K562 (cell line): ENCODE measurements around the gene ADGRB3. TPM values are rescaled to one million over a fixed set of nuclear protein-coding genes. Genes with fewer than 3 reads are reported as not detected.

Experiments
- DPF2 ChIP-seq: fragments of 450-650 bp; IDR thresholded peaks from 2 replicates; pipeline ENCODE4 v1.6.1; 2016
- E2F3 ChIP-seq: fragments of 250-450 bp; sonication (Bioruptor Pico); IDR thresholded peaks from 2 replicates; pipeline ENCODE4 v1.4.0; 2020; ENCODE audit warnings: mild to moderate bottlenecking
- ETS2 ChIP-seq: IDR thresholded peaks from 2 replicates; pipeline ENCODE4 v1.6.1; 2016; ENCODE audit warnings: borderline replicate concordance, missing genetic modification characterization, mild to moderate bottlenecking, moderate library complexity, missing compliant biosample characterization; ENCODE audit not compliant: poor library complexity, severe bottlenecking
- MEIS2 ChIP-seq: fragments of 450-650 bp; IDR thresholded peaks from 2 replicates; pipeline ENCODE4 v1.6.1; 2014; ENCODE audit warnings: mild to moderate bottlenecking; ENCODE audit not compliant: partially characterized antibody
- NCOR1 ChIP-seq: fragments of 450-650 bp; IDR thresholded peaks from 2 replicates; pipeline ENCODE4 v1.6.1; 2016; ENCODE audit warnings: mild to moderate bottlenecking, moderate library complexity
- PKNOX1 ChIP-seq: fragments of 450-650 bp; IDR thresholded peaks from 2 replicates; pipeline ENCODE4 v1.6.1; 2016
- POLR2AphosphoS5 ChIP-seq: IDR thresholded peaks from 2 replicates; pipeline ENCODE4 v1.6.1; 2011; ENCODE audit warnings: mild to moderate bottlenecking, low read depth, low read length, moderate library complexity; ENCODE audit not compliant: control insufficient read depth, insufficient read depth
- SMARCA4 ChIP-seq: fragments of 450-650 bp; IDR thresholded peaks from 2 replicates; pipeline ENCODE4 v1.6.1; 2016
- ZEB2 ChIP-seq: fragments of 450-650 bp; IDR thresholded peaks from 2 replicates; pipeline ENCODE4 v1.6.1; 2016
- polyA plus RNA-seq, 8 experiments: library from polyadenylated mRNA; depleted of rRNA in 4 of 8; stranded (reverse) in 5 of 8; unstranded in 3 of 8; fragments of >200 nt; fragmentation: Nextera tagmentation in 2 of 8; fragmentation: Illumina TruSeq in 1 of 8; extraction: Ambion mirVana in 2 of 8; extraction: Trizol in 1 of 8; gene quantifications; 2 replicates each; pipeline versions ENCODE4 v1.2.1 to v1.2.3, GENCODE V29; 2011 to 2014; ENCODE audit warnings: inconsistent platforms in 1 of 8, missing spikeins in 1 of 8
- total RNA-seq, 7 experiments: library from RNA; depleted of rRNA in 6 of 7; stranded (reverse); fragments of >200 nt in 6 of 7; fragmentation: Illumina TruSeq in 2 of 7; extraction: Trizol in 2 of 7; gene quantifications; 2 replicates each; pipeline versions ENCODE4 v1.2.1 to v1.2.3, GENCODE V29; 2011 to 2021; ENCODE audit warnings: low replicate concordance in 1 of 7
- TF ChIP-seq, protein P1 (sequence below): fragments of 450-650 bp; IDR thresholded peaks from 2 replicates; pipeline ENCODE4 v1.6.1; 2017; ENCODE audit warnings: antibody characterized with exemption, mild to moderate bottlenecking
- TF ChIP-seq, protein P2 (sequence below), 2 experiments: fragments of 450-650 bp in 1 of 2; sonication (generic) in 1 of 2; formaldehyde crosslinking in 1 of 2; IDR thresholded peaks in 1 of 2; conservative IDR thresholded peaks in 1 of 2; 2 replicates each; pipeline versions ENCODE4 v1.6.1 to v1.8.1; 2016 to 2023; ENCODE audit warnings: mild to moderate bottlenecking in 2 of 2, moderate library complexity in 2 of 2, inconsistent platforms in 1 of 2, missing genetic modification reagents in 1 of 2
- TF ChIP-seq, protein P3 (sequence below): fragments of 250-450 bp; sonication (Bioruptor Pico); IDR thresholded peaks from 2 replicates; pipeline ENCODE4 v1.5.0; 2020; ENCODE audit warnings: mild to moderate bottlenecking, borderline replicate concordance

The ADGRB3 gene
- total and polyA plus RNA-seq, 9 of the 15 experiments (the other 6 are each of a cell fraction or from before 2014, with no cell fraction given) = 0.90 to 7.8 (median 2.4) TPM

DNA sequence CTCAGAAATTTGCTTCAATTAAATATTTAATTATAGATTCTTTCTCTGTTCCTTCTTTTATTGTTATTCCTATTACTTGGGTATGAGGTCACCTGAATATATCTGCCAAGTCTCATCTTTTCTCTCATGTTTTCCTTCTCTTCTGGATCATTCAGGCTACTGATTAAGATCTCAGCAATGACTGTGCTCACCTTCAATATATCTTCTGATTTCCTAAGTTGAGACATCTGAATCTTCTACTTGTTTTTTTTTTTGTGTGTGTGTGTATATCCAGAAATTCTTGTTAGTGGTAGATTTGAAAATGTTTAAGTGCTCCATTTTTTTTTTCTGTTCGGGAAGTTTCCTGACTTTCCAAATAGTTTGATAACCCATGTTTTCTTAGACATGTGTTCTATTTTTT is 108.0 kb downstream of the ADGRB3 start (continued):
- TF ChIP-seq, protein P1, sequence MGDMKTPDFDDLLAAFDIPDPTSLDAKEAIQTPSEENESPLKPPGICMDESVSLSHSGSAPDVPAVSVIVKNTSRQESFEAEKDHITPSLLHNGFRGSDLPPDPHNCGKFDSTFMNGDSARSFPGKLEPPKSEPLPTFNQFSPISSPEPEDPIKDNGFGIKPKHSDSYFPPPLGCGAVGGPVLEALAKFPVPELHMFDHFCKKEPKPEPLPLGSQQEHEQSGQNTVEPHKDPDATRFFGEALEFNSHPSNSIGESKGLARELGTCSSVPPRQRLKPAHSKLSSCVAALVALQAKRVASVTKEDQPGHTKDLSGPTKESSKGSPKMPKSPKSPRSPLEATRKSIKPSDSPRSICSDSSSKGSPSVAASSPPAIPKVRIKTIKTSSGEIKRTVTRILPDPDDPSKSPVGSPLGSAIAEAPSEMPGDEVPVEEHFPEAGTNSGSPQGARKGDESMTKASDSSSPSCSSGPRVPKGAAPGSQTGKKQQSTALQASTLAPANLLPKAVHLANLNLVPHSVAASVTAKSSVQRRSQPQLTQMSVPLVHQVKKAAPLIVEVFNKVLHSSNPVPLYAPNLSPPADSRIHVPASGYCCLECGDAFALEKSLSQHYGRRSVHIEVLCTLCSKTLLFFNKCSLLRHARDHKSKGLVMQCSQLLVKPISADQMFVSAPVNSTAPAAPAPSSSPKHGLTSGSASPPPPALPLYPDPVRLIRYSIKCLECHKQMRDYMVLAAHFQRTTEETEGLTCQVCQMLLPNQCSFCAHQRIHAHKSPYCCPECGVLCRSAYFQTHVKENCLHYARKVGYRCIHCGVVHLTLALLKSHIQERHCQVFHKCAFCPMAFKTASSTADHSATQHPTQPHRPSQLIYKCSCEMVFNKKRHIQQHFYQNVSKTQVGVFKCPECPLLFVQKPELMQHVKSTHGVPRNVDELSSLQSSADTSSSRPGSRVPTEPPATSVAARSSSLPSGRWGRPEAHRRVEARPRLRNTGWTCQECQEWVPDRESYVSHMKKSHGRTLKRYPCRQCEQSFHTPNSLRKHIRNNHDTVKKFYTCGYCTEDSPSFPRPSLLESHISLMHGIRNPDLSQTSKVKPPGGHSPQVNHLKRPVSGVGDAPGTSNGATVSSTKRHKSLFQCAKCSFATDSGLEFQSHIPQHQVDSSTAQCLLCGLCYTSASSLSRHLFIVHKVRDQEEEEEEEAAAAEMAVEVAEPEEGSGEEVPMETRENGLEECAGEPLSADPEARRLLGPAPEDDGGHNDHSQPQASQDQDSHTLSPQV = peak; percentile 56
- TF ChIP-seq ETS2 (tag) (no peak), SMARCA4 (peak; percentile 64; the same call in 1 of the 2 replicates), DPF2 (peak; percentile 77), MEIS2 (peak; percentile 36), POLR2AphosphoS5 (no peak), PKNOX1 (peak; percentile 16; the same call in 1 of the 2 replicates), ZEB2 (0 out of 2 replicates have a peak, but pooled peaks have one; percentile 56), E2F3 (no peak), NCOR1 (no peak)
- TF ChIP-seq, protein P2, sequence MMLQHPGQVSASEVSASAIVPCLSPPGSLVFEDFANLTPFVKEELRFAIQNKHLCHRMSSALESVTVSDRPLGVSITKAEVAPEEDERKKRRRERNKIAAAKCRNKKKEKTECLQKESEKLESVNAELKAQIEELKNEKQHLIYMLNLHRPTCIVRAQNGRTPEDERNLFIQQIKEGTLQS (IDR thresholded peaks at IDR 0.05) = peak; percentile 37; the same call in 1 of the 2 replicates
- TF ChIP-seq, protein P2 (CRISPR knock-in tag; conservative IDR thresholded peaks at IDR 0.05) = no peak
- TF ChIP-seq, protein P3, sequence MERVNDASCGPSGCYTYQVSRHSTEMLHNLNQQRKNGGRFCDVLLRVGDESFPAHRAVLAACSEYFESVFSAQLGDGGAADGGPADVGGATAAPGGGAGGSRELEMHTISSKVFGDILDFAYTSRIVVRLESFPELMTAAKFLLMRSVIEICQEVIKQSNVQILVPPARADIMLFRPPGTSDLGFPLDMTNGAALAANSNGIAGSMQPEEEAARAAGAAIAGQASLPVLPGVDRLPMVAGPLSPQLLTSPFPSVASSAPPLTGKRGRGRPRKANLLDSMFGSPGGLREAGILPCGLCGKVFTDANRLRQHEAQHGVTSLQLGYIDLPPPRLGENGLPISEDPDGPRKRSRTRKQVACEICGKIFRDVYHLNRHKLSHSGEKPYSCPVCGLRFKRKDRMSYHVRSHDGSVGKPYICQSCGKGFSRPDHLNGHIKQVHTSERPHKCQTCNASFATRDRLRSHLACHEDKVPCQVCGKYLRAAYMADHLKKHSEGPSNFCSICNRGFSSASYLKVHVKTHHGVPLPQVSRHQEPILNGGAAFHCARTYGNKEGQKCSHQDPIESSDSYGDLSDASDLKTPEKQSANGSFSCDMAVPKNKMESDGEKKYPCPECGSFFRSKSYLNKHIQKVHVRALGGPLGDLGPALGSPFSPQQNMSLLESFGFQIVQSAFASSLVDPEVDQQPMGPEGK (CRISPR knock-in tag) = no peak
